NT2/D1 (cell line): Measurements from ENCODE around the gene HOXA3.

Experiments
- DNase-seq: peaks from one replicate; pipeline ENCODE4 v3.0.0-alpha.2; 2011; ENCODE audit warnings: low read depth, low spot score
- H3K27me3 ChIP-seq: 2 replicates; pipeline ENCODE4 v1.6.0; 2011; ENCODE audit warnings: mild to moderate bottlenecking; ENCODE audit not compliant: insufficient read length, insufficient read depth
- H3K36me3 ChIP-seq: 2 replicates; pipeline ENCODE4 v1.6.1; 2011; ENCODE audit warnings: mild to moderate bottlenecking, low read length, mixed read lengths; ENCODE audit not compliant: insufficient read depth, insufficient read length
- H3K4me1 ChIP-seq: 2 replicates; pipeline ENCODE4 v1.5.1; 2011; ENCODE audit not compliant: insufficient read depth, insufficient read length
- H3K4me3 ChIP-seq: 2 replicates; pipeline ENCODE4 v1.5.1; 2011; ENCODE audit warnings: low read depth; ENCODE audit not compliant: insufficient read length
- H3K9ac ChIP-seq: 2 replicates; pipeline ENCODE4 v1.6.0; 2011; ENCODE audit warnings: low read depth; ENCODE audit not compliant: insufficient read length
- H3K9me3 ChIP-seq: 2 replicates; pipeline ENCODE4 v1.5.1; 2011; ENCODE audit warnings: mild to moderate bottlenecking, low read length; ENCODE audit not compliant: insufficient read depth
- SUZ12 ChIP-seq: IDR thresholded peaks from 2 replicates; pipeline ENCODE4 v1.6.1; 2011; ENCODE audit not compliant: insufficient read length, insufficient read depth; ENCODE audit errors: extremely low read depth
- YY1 ChIP-seq: IDR thresholded peaks from 2 replicates; pipeline ENCODE4 v1.6.1; 2011; ENCODE audit not compliant: insufficient read length, insufficient read depth
- ZNF274 ChIP-seq: IDR thresholded peaks from 2 replicates; pipeline ENCODE4 v1.6.1; 2011; ENCODE audit warnings: mild to moderate bottlenecking, low read depth, low read length

The HOXA3 gene

DNA sequence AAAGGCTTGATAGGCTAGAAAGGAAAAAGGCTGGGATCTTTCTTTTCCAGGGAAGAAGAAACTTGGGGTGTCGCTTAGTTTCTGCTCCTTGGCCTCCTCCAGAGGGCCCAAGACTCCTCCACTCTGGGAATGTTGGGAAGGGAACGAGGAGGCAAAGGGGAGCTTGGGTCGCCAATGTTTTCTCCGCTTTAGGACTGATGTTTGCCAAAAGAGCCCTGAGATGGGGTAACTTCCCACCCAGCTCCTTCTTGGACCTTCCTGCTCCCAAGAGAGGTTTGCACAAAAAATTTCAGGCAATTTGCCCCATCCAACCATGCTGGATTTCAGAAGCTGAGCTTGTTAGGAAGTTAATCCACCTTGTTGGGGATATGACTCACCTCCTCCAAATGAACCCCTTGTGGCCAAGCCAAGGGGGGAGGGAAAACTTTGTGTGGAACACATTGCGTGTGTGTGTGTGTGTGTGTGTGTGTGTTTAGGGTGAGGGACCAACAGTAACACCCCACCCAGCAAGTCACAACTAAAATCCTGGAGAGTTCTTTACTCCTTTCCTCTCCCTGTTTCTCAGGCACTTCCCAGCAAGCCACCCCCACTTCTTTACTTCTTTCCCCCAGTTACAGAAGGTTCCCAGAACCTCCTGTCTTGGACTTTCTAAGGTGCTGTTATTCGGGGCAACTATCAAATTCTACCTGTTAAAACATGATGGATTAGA, 41.2 kb downstream of the HOXA3 start:
- no peak for DNase-seq
- Histone ChIP-seq H3K27me3 (peaks cover 97% of the 10 kb centered on the region), H3K9me3 (no peaks in the 10 kb centered on the region), H3K36me3 (no peaks in the 10 kb centered on the region), H3K4me1 (peaks cover 13% of the 10 kb centered on the region), H3K9ac (no peak overlapping the region), H3K4me3 (no peak overlapping the region)
- no peak for TF ChIP-seq YY1

DNA sequence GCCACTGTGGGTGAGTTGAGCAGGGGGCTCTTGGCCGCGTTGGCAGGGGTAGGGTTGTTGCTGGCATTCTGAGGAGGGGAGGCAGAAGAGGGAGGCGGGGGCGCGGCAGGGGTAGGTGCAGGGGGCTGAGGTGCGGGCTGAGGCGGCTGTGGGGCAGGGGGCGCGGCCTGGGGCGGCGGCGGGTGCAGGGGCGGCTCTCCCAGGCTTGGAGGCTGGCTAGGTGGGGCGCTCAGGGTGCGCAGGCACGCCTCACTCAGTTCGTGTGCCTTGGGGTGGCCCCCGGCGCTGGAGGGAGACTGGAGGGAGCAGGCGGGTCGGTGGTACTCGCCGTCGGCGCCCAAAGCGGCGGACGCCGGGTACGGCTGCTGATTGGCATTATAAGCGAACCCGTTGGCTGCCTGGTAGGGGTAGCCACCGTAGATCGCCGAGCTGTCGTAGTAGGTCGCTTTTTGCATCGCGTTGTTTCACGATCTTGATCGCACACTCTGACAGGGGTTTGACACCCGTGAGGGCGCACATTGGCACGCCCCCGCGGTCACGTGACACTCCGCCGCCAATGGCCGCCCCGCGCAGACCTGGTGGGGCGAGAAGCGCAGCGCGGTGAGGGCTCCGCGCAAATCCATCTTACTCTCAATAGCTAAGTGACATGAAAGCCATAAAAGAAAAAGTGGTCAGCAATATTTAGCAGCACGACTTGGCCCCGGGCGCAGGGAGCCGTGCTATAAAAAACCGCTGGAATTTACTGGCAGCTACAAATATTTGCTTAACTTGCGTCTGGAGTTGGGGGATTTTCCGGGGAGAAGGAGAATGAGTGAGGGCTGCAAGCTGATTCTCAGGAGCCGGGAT, 42.0 kb downstream of the HOXA3 start:
- TF ChIP-seq YY1 (no peak), ZNF274 (no peak), SUZ12 (peak; percentile 67)
- Histone ChIP-seq H3K4me1 (peaks cover 11% of the 10 kb centered on the region), H3K9ac (no peak overlapping the region), H3K36me3 (no peaks in the 10 kb centered on the region), H3K27me3 (peaks cover 97% of the 10 kb centered on the region), H3K9me3 (no peaks in the 10 kb centered on the region), H3K4me3 (peak overlapping the region; percentile 33)
- DNase-seq = no peak

DNA sequence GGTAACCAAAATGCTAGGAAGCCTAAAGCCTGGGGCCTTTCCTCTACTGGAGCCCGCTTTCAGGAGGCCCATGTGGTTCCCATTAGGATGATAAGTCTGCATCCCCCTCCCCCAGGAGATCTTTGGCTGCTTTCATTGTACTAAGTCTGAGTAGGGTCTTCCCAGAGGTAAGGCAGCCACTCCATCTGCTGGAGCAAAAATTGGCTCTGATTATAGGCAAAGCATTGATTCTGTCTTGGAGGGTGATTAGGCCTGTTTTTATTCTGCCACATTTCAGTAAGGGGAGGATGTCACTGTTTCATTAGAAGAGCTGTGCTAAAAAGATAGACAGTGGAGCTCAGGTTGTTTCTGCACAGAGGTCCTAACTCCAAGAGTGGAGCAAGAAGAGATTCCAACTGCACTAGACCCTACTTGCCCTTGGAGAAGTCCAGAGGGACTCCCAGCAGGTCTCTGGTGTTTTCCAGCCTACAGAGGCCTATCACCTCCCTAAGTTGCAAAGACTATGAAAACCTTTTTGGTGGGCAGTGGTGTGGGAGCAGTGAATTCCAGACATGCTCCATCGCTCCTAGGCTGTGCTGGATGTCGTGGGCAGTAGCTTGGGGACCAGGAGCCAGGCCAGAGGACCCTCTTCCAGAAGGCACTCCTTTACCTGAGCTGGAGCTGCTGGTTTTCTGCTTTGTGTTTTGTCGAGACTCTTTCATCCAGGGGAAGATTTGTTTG, 42.8 kb downstream of the HOXA3 start:
- DNase-seq = no peak
- Histone ChIP-seq H3K27me3 (peaks cover 97% of the 10 kb centered on the region), H3K9ac (no peak overlapping the region)

DNA sequence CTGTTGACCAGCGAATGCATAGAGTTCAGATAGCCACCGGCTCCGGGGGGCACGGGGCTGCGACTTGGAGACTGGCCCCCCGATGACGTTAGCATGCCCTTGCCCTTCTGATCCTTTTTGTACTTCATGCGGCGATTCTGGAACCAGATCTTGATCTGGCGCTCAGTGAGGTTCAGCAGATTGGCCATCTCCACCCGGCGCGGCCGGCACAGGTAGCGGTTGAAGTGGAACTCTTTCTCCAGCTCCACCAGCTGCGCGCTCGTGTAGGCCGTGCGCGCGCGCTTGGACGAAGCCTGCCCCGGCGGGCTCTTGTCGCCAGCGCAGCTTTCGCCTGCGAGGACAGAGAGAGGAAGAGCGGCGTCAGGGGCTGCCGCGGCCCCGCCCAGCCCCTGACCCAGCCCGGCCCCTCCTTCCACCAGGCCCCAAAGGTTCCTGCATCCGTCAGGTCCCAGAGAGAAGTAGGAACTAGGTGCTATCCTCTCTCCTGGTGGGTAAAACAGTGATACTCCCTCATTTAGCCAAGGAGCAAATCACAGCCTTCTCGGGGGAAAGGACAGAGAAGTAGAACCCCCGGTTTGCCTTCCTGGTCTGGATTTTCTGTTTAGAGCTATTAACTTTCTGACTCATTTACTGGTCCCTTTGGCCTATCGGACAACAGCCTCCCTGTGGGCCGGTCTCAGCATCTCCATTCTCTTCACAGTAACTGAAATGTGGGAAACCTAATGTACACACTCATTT, 43.8 kb downstream of the HOXA3 start:
- Histone ChIP-seq H3K9ac (no peak overlapping the region), H3K4me1 (peaks cover 11% of the 10 kb centered on the region), H3K9me3 (no peaks in the 10 kb centered on the region), H3K36me3 (no peaks in the 10 kb centered on the region), H3K4me3 (no peak overlapping the region), H3K27me3 (peaks cover 100% of the 10 kb centered on the region)
- no peak for DNase-seq
- TF ChIP-seq SUZ12 (no peak), ZNF274 (no peak), YY1 (no peak)

More for the DNA sequence above, 42.8 kb downstream of the HOXA3 start:
- peak; percentile 61 for TF ChIP-seq SUZ12
- TF ChIP-seq YY1 = no peak
- Histone ChIP-seq H3K4me1 (peaks cover 11% of the 10 kb centered on the region), H3K9me3 (no peaks in the 10 kb centered on the region), H3K4me3 (no peak overlapping the region), H3K36me3 (no peaks in the 10 kb centered on the region)

DNA sequence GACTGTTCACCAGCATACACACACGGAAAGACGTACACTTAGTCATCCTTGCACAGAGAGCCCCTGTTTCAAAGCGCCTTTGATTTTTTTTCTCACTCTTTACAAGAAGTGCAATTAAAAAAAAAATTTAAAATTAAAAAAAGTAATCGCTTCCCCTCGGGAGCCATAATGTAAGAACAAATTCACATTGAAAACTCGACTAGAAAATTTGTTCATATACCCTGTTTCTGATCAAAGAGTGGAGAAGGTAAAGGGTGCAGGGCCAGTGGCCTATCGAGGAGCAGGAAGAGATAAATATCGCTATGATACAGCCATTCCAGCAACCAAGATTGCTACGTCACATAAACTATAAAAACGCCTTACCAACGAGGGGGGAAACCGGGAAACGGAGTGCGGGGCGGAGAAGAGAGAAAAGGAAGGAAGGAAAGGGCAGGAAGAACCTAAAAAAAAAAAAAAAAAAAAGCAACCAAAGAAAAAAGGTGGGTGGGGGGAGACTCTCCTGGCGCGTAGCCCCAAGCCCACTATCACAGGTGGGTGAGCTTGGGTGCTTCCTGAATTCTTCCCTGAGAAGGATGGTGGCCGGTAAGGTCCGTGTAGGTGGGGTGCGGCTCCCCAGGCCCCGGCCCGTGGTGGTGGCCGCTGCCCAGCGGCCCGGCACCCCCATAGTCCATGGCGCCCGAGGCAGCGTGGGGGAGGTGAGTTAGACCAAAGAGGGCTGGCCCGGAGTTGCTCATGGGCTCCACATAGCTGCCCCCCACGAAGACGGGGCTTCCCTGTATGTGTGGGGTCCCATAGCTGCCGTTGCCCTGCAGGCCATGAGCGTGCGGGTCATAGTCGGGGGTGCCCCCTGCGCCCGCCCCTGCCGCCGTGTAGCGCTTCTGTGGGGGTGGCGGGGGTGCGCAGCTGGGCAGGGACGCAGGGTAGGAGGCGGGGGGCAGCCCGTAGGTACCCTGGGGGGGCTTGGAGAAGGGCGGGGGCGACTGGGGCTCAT, 44.7 kb downstream of the HOXA3 start:
- H3K9ac ChIP-seq = no peak overlapping the region
- H3K27me3 ChIP-seq = peaks cover 100% of the 10 kb centered on the region
- TF ChIP-seq YY1 (no peak), SUZ12 (no peak), ZNF274 (no peak)
- H3K4me1 ChIP-seq = peaks cover 11% of the 10 kb centered on the region
- no peak overlapping the region for H3K4me3 ChIP-seq
- no peak for DNase-seq
- no peaks in the 10 kb centered on the region for H3K36me3 ChIP-seq
- H3K9me3 ChIP-seq = no peaks in the 10 kb centered on the region

DNA sequence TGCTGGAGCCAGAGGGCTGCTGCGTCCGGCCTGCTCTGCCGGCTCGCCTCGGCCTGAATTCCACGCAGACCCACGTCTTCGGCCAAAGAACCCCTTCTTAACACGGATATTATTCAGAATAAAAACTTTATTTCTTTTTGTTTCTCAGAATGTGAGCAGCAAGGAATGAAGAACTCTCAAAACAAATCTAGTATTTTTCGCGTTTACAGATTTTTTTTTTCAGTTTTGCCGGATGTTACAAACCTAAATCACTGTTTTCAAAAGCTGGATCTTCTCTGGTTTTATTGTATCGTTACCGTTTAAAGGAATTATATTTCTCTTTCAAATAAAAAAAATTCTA, 45.5 kb downstream of the HOXA3 start:
- no peak for TF ChIP-seq YY1
- H3K27me3 ChIP-seq = peaks cover 100% of the 10 kb centered on the region
- H3K36me3 ChIP-seq = no peaks in the 10 kb centered on the region
- no peak overlapping the region for H3K4me3 ChIP-seq
- no peaks in the 10 kb centered on the region for H3K9me3 ChIP-seq
- no peak overlapping the region for H3K9ac ChIP-seq
- no peak for DNase-seq
- peaks cover 11% of the 10 kb centered on the region for H3K4me1 ChIP-seq
